IPS DF 4.7 (cell line): ENCODE measurements around the gene CCDC174.

Source experiments
- DNase-seq: peaks from one replicate; pipeline ENCODE4 v3.0.0-alpha.2; 2013; ENCODE audit warnings: low spot score; ENCODE audit errors: extremely low read depth

CCDC174 gene

GRCh38 chr3:14701676-14702075, 50.1 kb downstream of the CCDC174 start:
- no peak for DNase-seq

GRCh38 chr3:14703128-14703750, 51.7 kb downstream of the CCDC174 start:
- no peak for DNase-seq

GRCh38 chr3:14703791-14704190, 52.2 kb downstream of the CCDC174 start:
- no peak for DNase-seq

- no peak for DNase-seq
Observed at GRCh38 chr3:14706096-14706495, 54.5 kb downstream of the CCDC174 start.

GRCh38 chr3:14716591-14716990, 65.0 kb downstream of the CCDC174 start:
- DNase-seq = no peak

GRCh38 chr3:14717307-14717706, 65.7 kb downstream of the CCDC174 start:
- no peak for DNase-seq

- DNase-seq = no peak
Observed at GRCh38 chr3:14718539-14718938, 67.0 kb downstream of the CCDC174 start.

- no peak for DNase-seq
Observed at GRCh38 chr3:14719006-14719405, 67.4 kb downstream of the CCDC174 start.

GRCh38 chr3:14721126-14721864, 69.7 kb downstream of the CCDC174 start:
- no peak for DNase-seq
